Caco-2 (cell line): ENCODE results near the gene NPFF. TPM values are rescaled to one million over a fixed set of nuclear protein-coding genes. Genes with fewer than 3 reads are reported as not detected.

Experiments
- BruUV-seq: library from RNA; stranded (reverse); fragments of 400-500 nt; replicated peaks from 2 replicates; lab custom pipeline; 2021; lab: Mats Ljungman, UMichigan
- CTCF ChIA-PET: fragments of 300-600 bp; sonication (Branson Sonifier 250); formaldehyde crosslinking; loops from one replicate; lab custom pipeline; 2022; ENCODE audit warnings: antibody characterized with exemption; lab: Charles Lee
- POLR2A ChIA-PET: fragments of 300-600 bp; sonication (Branson Sonifier 250); formaldehyde crosslinking; loops from one replicate; lab custom pipeline; 2022; ENCODE audit warnings: antibody characterized with exemption; lab: Charles Lee
- DNase-seq, 2 experiments: peaks; one replicate each; pipeline versions ENCODE4 v3.0.0 to v3.0.0-alpha.2; 2020 to 2022
- H3K27me3 ChIP-seq: replicated peaks from 2 replicates; pipeline ENCODE4 v1.6.0; 2011; ENCODE audit warnings: low read length; ENCODE audit not compliant: control insufficient read depth, insufficient read depth
- H3K36me3 ChIP-seq: 2 replicates; pipeline ENCODE4 v1.5.1; 2011; ENCODE audit warnings: low read length; ENCODE audit not compliant: control insufficient read depth, insufficient read depth
- H3K4me1 ChIP-seq: fragments of 250-450 bp; sonication (Bioruptor Pico); 2 replicates; pipeline ENCODE4 v1.5.1; 2020; ENCODE audit warnings: mild to moderate bottlenecking
- H3K4me3 ChIP-seq: 2 replicates; pipeline ENCODE4 v1.5.1; 2011; ENCODE audit warnings: low read depth, mild to moderate bottlenecking, control low read depth, low read length
- H3K9me3 ChIP-seq: fragments of 250-450 bp; sonication (Bioruptor Pico); 2 replicates; pipeline ENCODE4 v1.5.1; 2020; ENCODE audit warnings: mild to moderate bottlenecking, moderate library complexity
- H3K27ac Mint-ChIP-seq: one replicate; pipeline ENCODE4 v1.8.0; 2022; ENCODE audit warnings: mixed read lengths; ENCODE audit not compliant: unreplicated experiment
- H3K27me3 Mint-ChIP-seq: one replicate; pipeline ENCODE4 v1.8.0; 2022; ENCODE audit warnings: mixed read lengths; ENCODE audit not compliant: insufficient read depth, unreplicated experiment
- H3K36me3 Mint-ChIP-seq: one replicate; pipeline ENCODE4 v1.8.0; 2022; ENCODE audit warnings: mild to moderate bottlenecking, mixed read lengths; ENCODE audit not compliant: insufficient read depth, unreplicated experiment
- H3K4me1 Mint-ChIP-seq: one replicate; pipeline ENCODE4 v1.8.0; 2022; ENCODE audit warnings: low read depth, mixed read lengths; ENCODE audit not compliant: unreplicated experiment
- H3K4me3 Mint-ChIP-seq: one replicate; pipeline ENCODE4 v1.8.0; 2022; ENCODE audit warnings: mild to moderate bottlenecking, moderate library complexity, mixed read lengths; ENCODE audit not compliant: unreplicated experiment
- H3K9me3 Mint-ChIP-seq: one replicate; pipeline ENCODE4 v1.8.0; 2022; ENCODE audit warnings: mixed read lengths; ENCODE audit not compliant: unreplicated experiment
- intact Hi-C: fragments of 100-400 bp; cut with micrococcal nuclease; formaldehyde crosslinking; loops from one replicate; pipeline ENCODE4 v1.10.0; 2022; ENCODE audit not compliant: unreplicated experiment
- total RNA-seq: library from RNA; stranded (reverse); gene quantifications from 2 replicates; pipeline ENCODE4 v1.2.3, GENCODE V29; 2022
- TF ChIP-seq, protein P1 (sequence below), 2 experiments: fragments of 200-600 bp in 1 of 2; IDR thresholded peaks; 1 replicate in 1 of 2; 2 replicates in 1 of 2; pipeline versions ENCODE4 v1.5.1 to v1.8.0; 2011 to 2022; ENCODE audit warnings: antibody characterized with exemption in 1 of 2, control low read depth in 1 of 2, inconsistent platforms in 1 of 2, low read depth in 1 of 2, low read length in 1 of 2, mild to moderate bottlenecking in 1 of 2, moderate library complexity in 1 of 2; ENCODE audit not compliant: insufficient read depth in 1 of 2, severe bottlenecking in 1 of 2, unreplicated experiment in 1 of 2

Gene NPFF
- total RNA-seq, 1 experiment from 2014 or later, result 2.4 TPM

DNA sequence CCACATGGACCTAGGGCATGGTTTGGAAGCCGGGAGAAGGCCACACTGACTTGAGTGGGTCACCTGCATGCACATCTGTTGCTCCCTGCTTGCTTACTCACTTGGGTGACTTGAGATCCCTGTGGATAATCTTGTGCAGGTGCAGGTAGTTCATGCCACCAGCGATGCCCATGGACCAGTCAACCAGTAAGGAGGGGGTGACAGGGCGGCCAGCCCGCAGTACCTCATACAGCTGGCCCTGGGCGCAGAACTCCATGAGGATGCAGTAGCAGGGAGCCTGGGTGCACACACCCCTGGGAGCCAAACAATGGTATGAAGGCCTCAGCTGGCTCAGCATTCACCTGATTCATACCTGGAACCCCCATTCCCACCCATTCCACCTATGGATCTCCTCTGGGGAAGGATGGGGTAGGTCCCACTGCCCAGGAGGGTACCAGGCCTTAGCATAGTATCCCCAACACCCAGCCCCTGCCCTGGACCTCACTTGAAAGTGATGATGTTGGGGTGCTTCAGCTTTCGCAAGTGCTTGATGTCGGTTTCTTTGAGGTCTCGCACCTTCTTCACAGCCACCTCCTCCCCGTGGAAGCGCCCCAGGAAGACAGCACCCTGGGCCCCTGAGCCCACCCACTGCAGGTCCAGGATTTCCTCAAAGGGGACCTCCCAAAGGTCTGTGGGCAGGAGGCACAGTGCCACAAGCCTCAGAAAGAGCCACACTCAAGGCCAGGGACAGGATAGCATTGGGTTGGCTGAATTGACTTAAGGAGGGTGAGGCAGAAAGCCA, 21.1 kb downstream of the NPFF start:
- Histone ChIP-seq H3K27me3 (no peaks in the 10 kb centered on the region), H3K4me1 (no peaks in the 10 kb centered on the region; the same call in 1 of the 2 replicates), H3K4me3 (no peak overlapping the region), H3K36me3 (peaks cover 9% of the 10 kb centered on the region), H3K9me3 (no peaks in the 10 kb centered on the region)
- no peaks in the 10 kb centered on the region for H3K4me1 Mint-ChIP-seq
- H3K4me3 Mint-ChIP-seq, result no peak overlapping the region
- no TSS peak for BruUV-seq
- ChIA-PET CTCF (no interaction called here), POLR2A (interaction anchor here (0.6 kb wide), 1 partner anchor 211 kb away, joined by 3 read pairs; no protein-coding TSS in a partner anchor)
- DNase-seq, result peak in 1 of 2 experiments; percentile 17
- H3K27ac Mint-ChIP-seq, result peak overlapping the region; percentile 72
- H3K36me3 Mint-ChIP-seq, result peaks cover 82% of the 10 kb centered on the region
- no peaks in the 10 kb centered on the region for H3K9me3 Mint-ChIP-seq
- intact Hi-C loops, result no loop called here
- H3K27me3 Mint-ChIP-seq, result no peaks in the 10 kb centered on the region
- TF ChIP-seq, protein P1, sequence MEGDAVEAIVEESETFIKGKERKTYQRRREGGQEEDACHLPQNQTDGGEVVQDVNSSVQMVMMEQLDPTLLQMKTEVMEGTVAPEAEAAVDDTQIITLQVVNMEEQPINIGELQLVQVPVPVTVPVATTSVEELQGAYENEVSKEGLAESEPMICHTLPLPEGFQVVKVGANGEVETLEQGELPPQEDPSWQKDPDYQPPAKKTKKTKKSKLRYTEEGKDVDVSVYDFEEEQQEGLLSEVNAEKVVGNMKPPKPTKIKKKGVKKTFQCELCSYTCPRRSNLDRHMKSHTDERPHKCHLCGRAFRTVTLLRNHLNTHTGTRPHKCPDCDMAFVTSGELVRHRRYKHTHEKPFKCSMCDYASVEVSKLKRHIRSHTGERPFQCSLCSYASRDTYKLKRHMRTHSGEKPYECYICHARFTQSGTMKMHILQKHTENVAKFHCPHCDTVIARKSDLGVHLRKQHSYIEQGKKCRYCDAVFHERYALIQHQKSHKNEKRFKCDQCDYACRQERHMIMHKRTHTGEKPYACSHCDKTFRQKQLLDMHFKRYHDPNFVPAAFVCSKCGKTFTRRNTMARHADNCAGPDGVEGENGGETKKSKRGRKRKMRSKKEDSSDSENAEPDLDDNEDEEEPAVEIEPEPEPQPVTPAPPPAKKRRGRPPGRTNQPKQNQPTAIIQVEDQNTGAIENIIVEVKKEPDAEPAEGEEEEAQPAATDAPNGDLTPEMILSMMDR (IDR thresholded peaks at IDR 0.05; ENCODE audit: insufficient read depth in 1 of 2, low read depth in 1 of 2, low read length in 1 of 2, severe bottlenecking in 1 of 2, unreplicated experiment in 1 of 2), result no peak

DNA sequence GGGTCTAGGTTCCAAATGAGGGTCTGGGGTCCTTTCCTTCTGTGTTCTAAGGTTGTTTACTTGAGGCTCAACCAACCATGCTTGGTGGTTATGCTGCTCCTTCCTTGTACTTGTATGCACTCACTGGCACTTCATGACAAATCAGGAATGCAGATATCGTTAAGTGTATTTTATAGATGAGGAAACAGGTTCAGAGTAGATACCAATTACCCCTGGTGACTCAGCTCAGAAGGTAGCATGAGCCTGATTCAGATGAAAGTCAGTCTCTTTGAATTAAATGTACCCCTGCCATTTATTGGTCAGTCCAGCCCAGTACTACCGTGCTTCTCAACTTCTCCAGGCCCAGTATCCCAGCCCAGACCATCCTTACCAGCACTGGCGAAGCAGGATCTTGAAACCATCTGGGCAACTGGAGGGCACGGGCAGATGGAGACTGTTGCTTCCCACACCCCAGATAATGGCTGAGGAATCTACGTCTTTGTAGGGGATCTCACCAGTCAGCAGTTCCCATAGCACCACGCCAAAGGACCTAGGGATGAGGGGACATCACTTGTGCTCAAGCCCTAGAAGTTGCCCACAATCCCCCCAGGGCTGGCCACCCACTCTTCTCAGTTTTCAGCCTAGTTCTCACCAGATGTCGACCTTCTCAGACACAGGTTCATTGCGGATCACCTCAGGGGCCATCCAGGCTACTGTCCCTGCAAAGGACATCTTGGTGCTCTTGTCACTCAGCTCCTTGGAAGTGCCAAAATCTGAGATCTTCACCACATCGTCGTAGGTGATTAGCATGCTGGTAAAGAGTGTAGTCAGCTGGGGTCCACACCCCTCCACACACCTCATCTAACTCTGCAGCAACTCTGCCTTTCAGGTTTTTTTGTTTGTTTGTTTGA, 22.4 kb downstream of the NPFF start:
- peak overlapping the region; percentile 1 for H3K27ac Mint-ChIP-seq
- H3K4me1 ChIP-seq, result no peaks in the 10 kb centered on the region; the same call in 1 of the 2 replicates
- ChIA-PET CTCF (no interaction called here), POLR2A (no interaction called here)
- H3K9me3 Mint-ChIP-seq, result no peaks in the 10 kb centered on the region
- TF ChIP-seq, protein P1 (IDR thresholded peaks at IDR 0.05; ENCODE audit: insufficient read depth in 1 of 2, low read depth in 1 of 2, low read length in 1 of 2, severe bottlenecking in 1 of 2, unreplicated experiment in 1 of 2), result no peak
- peaks cover 9% of the 10 kb centered on the region for H3K36me3 ChIP-seq
- no peaks in the 10 kb centered on the region for H3K9me3 ChIP-seq
- no peak for DNase-seq
- H3K4me1 Mint-ChIP-seq, result no peaks in the 10 kb centered on the region
- H3K4me3 Mint-ChIP-seq, result no peak overlapping the region
- no peaks in the 10 kb centered on the region for H3K27me3 Mint-ChIP-seq
- no TSS peak for BruUV-seq
- H3K4me3 ChIP-seq, result no peak overlapping the region
- intact Hi-C loops, result no loop called here
- H3K27me3 ChIP-seq, result no peaks in the 10 kb centered on the region
- peaks cover 86% of the 10 kb centered on the region for H3K36me3 Mint-ChIP-seq

DNA sequence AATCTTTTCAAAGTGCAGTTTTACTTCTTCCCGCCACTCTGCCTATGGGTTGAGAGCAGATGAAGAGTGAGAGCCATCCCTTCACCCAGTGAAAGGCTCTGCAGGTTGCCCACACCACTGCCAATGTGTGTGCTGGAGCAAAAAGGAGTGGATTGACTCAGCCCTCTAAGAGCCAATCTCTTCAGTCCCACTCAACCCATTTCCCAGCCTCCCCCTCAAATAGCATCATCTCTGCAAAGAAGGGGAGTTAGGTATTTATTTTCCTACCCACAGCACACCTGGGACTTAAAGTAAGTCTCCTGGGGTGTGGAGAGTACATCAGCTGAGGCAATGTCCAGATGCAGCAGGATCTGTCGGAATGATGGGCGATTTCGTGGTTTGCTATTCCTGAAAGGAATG, 23.3 kb downstream of the NPFF start:
- Mint-ChIP-seq H3K4me3 (peak overlapping the region; percentile 51), H3K9me3 (no peaks in the 10 kb centered on the region), H3K27me3 (no peaks in the 10 kb centered on the region), H3K27ac (peak overlapping the region; percentile 1), H3K36me3 (peaks cover 88% of the 10 kb centered on the region), H3K4me1 (no peaks in the 10 kb centered on the region)
- no peaks in the 10 kb centered on the region for H3K27me3 ChIP-seq
- H3K4me3 ChIP-seq, result no peak overlapping the region
- H3K36me3 ChIP-seq, result peaks cover 9% of the 10 kb centered on the region
- no peak for DNase-seq
- no TSS peak for BruUV-seq
- ChIA-PET POLR2A (no interaction called here), CTCF (no interaction called here)
- TF ChIP-seq, protein P1 (IDR thresholded peaks at IDR 0.05; ENCODE audit: insufficient read depth in 1 of 2, low read depth in 1 of 2, low read length in 1 of 2, severe bottlenecking in 1 of 2, unreplicated experiment in 1 of 2), result no peak
- no peaks in the 10 kb centered on the region for H3K4me1 ChIP-seq
- no peaks in the 10 kb centered on the region for H3K9me3 ChIP-seq
- intact Hi-C loops, result no loop called here
